A549 (cell line): Measurements from ENCODE around the gene GTF2IRD1.

Experiments used
- CBX8 ChIP-seq: fragments of 200-600 bp; sonication (generic); IDR thresholded peaks from 2 replicates; pipeline ENCODE4 v1.6.1; 2016
- NFE2L2 ChIP-seq: fragments of 150-350 bp; conservative IDR thresholded peaks from 2 replicates; pipeline ENCODE4 v1.6.1; 2014; ENCODE audit warnings: low read length
- POLR2A ChIP-seq: IDR thresholded peaks from 2 replicates; pipeline ENCODE4 v1.6.1; 2012; ENCODE audit warnings: mild to moderate bottlenecking, low read length

DNA sequence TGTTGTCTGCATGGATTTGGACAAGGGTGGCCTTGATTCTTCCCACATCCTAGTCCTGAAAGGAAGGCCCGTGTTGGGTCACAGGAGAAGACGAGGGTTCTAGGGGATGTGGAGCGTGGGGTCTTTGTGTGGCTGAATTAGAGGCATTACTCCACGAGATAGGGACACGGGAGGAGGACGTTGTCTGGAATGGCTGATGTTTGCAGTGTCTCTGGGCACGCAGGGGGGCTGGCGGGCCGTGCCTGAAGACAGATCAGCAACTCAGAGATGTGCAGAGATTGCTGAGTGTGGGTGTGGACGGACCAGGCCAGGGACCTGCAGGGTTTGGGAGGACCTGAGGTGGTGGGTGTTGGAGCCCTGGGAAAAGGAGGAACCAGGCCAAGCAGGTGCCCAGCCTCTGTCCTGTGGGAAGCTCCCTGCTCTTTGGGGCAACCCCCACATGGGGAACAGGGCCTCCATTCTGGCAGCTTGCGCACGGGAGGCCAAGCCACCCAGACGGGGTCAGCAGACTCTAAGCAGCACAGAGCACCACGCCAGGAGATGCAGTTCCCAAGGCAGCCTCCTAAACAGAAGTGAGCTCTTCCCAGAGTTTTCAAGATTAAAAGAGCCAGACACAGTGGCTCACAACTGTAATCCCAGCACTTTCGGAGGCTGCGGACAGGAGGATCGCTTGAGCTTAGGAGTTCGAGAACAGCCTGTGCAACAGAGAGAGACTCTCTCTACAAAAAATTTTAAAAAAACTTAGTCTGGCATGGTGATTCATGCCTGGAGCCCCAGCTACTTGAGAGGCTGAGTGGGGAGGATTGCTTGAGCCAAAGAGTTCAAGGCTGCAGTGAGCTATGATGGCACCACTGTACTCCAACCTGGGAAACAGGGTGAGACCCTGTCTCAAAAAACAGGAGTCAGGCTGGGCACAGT, 132.8 kb downstream of the GTF2IRD1 start:
- TF ChIP-seq POLR2A: no peak
- TF ChIP-seq CBX8: no peak
- no peak for TF ChIP-seq NFE2L2
